HEK293 (cell line): Measurements from ENCODE around the gene HLA-G.

Experiments
- GFI1B ChIP-seq: fragments of 450-650 bp; formaldehyde crosslinking; IDR thresholded peaks from 2 replicates; pipeline ENCODE4 v1.5.1; 2016; ENCODE audit warnings: missing biosample characterization, missing genetic modification characterization
- MEIS1 ChIP-seq: sonication (generic); formaldehyde crosslinking; IDR thresholded peaks from 2 replicates; pipeline ENCODE4 v1.8.1; 2022; ENCODE audit warnings: missing genetic modification reagents, mild to moderate bottlenecking, borderline replicate concordance
- OVOL3 ChIP-seq: fragments of 450-650 bp; formaldehyde crosslinking; IDR thresholded peaks from 2 replicates; pipeline ENCODE4 v1.5.1; 2016; ENCODE audit warnings: missing biosample characterization, missing genetic modification characterization
- PRDM1 ChIP-seq: fragments of 450-650 bp; formaldehyde crosslinking; IDR thresholded peaks from 2 replicates; pipeline ENCODE4; 2016; ENCODE audit warnings: missing biosample characterization, missing genetic modification characterization
- SALL2 ChIP-seq: fragments of 450-650 bp; formaldehyde crosslinking; IDR thresholded peaks from 2 replicates; pipeline ENCODE4 v1.5.0; 2017; ENCODE audit warnings: missing biosample characterization, mild to moderate bottlenecking, missing genetic modification characterization, borderline replicate concordance
- ZBTB17 ChIP-seq: fragments of 450-650 bp; formaldehyde crosslinking; IDR thresholded peaks from 2 replicates; pipeline ENCODE4 v1.5.1; 2016; ENCODE audit warnings: missing biosample characterization, missing genetic modification characterization
- ZFP37 ChIP-seq: fragments of 450-650 bp; formaldehyde crosslinking; IDR thresholded peaks from 2 replicates; pipeline ENCODE4 v1.5.1; 2016; ENCODE audit warnings: missing biosample characterization, missing genetic modification characterization
- ZNF146 ChIP-seq: fragments of 450-650 bp; formaldehyde crosslinking; IDR thresholded peaks from 2 replicates; pipeline ENCODE4 v1.5.1; 2016; ENCODE audit warnings: missing biosample characterization, missing genetic modification characterization
- ZNF175 ChIP-seq: fragments of 450-650 bp; formaldehyde crosslinking; IDR thresholded peaks from 2 replicates; pipeline ENCODE4 v1.5.1; 2016; ENCODE audit warnings: missing biosample characterization, missing genetic modification characterization
- ZNF292 ChIP-seq: fragments of 450-650 bp; formaldehyde crosslinking; IDR thresholded peaks from 2 replicates; pipeline ENCODE4 v1.5.1; 2016; ENCODE audit warnings: low read depth, missing biosample characterization, missing genetic modification characterization, borderline replicate concordance
- ZNF391 ChIP-seq: fragments of 450-650 bp; formaldehyde crosslinking; IDR thresholded peaks from 2 replicates; pipeline ENCODE4 v1.5.1; 2016; ENCODE audit warnings: low read depth, missing biosample characterization, missing genetic modification characterization, borderline replicate concordance
- ZNF416 ChIP-seq: fragments of 450-650 bp; formaldehyde crosslinking; IDR thresholded peaks from 2 replicates; pipeline ENCODE4 v1.5.1; 2016; ENCODE audit warnings: missing biosample characterization, missing genetic modification characterization
- ZNF433 ChIP-seq: fragments of 450-650 bp; formaldehyde crosslinking; IDR thresholded peaks from 2 replicates; pipeline ENCODE4 v1.5.1; 2016; ENCODE audit warnings: missing biosample characterization, missing genetic modification characterization, low read depth
- ZNF473 ChIP-seq: fragments of 450-650 bp; formaldehyde crosslinking; IDR thresholded peaks from 2 replicates; pipeline ENCODE4 v1.5.1; 2017; ENCODE audit warnings: missing biosample characterization, missing genetic modification characterization
- ZNF48 ChIP-seq: fragments of 450-650 bp; formaldehyde crosslinking; IDR thresholded peaks from 2 replicates; pipeline ENCODE4 v1.5.1; 2016; ENCODE audit warnings: missing biosample characterization, missing genetic modification characterization
- ZNF555 ChIP-seq: fragments of 450-650 bp; formaldehyde crosslinking; conservative IDR thresholded peaks from 2 replicates; pipeline ENCODE4 v1.5.1; 2017; ENCODE audit warnings: missing biosample characterization, mild to moderate bottlenecking, missing genetic modification characterization, inconsistent platforms
- ZNF621 ChIP-seq: fragments of 450-650 bp; formaldehyde crosslinking; IDR thresholded peaks from 2 replicates; pipeline ENCODE4 v1.5.1; 2017; ENCODE audit warnings: missing biosample characterization, missing genetic modification characterization
- ZNF629 ChIP-seq: fragments of 450-650 bp; formaldehyde crosslinking; IDR thresholded peaks from 2 replicates; pipeline ENCODE4 v1.5.1; 2017; ENCODE audit warnings: missing biosample characterization, missing genetic modification characterization
- ZNF677 ChIP-seq: fragments of 450-650 bp; IDR thresholded peaks from 2 replicates; pipeline ENCODE4 v1.5.0; 2018; ENCODE audit warnings: missing biosample characterization, mild to moderate bottlenecking, missing genetic modification characterization, moderate library complexity
- ZNF707 ChIP-seq: fragments of 450-650 bp; formaldehyde crosslinking; IDR thresholded peaks from 2 replicates; pipeline ENCODE4 v1.5.1; 2016; ENCODE audit warnings: missing biosample characterization, missing genetic modification characterization
- ZNF76 ChIP-seq: fragments of 450-650 bp; formaldehyde crosslinking; IDR thresholded peaks from 2 replicates; pipeline ENCODE4; 2016; ENCODE audit warnings: low read depth, missing biosample characterization, missing genetic modification characterization, borderline replicate concordance
- TF ChIP-seq, protein P1 (sequence below): fragments of 450-650 bp; formaldehyde crosslinking; IDR thresholded peaks from 2 replicates; pipeline ENCODE4 v1.5.0; 2017; ENCODE audit warnings: missing biosample characterization, missing genetic modification characterization, borderline replicate concordance
- TF ChIP-seq, protein P2 (sequence below): fragments of 450-650 bp; formaldehyde crosslinking; IDR thresholded peaks from 2 replicates; pipeline ENCODE4 v1.5.1; 2017; ENCODE audit warnings: missing biosample characterization, missing genetic modification characterization
- TF ChIP-seq, protein P3 (sequence below): fragments of 450-650 bp; formaldehyde crosslinking; IDR thresholded peaks from 2 replicates; pipeline ENCODE4 v1.5.1; 2016; ENCODE audit warnings: missing biosample characterization, missing genetic modification characterization
- TF ChIP-seq, protein P4 (sequence below): fragments of 450-650 bp; formaldehyde crosslinking; IDR thresholded peaks from 2 replicates; pipeline ENCODE4 v1.5.1; 2016; ENCODE audit warnings: missing biosample characterization, missing genetic modification characterization
- TF ChIP-seq, protein P5 (sequence below): fragments of 450-650 bp; formaldehyde crosslinking; IDR thresholded peaks from 2 replicates; pipeline ENCODE4 v1.5.1; 2016; ENCODE audit warnings: missing biosample characterization, missing genetic modification characterization
- TF ChIP-seq, protein P6 (sequence below): fragments of 450-650 bp; formaldehyde crosslinking; IDR thresholded peaks from 2 replicates; pipeline ENCODE4 v1.5.1; 2016; ENCODE audit warnings: missing biosample characterization, missing genetic modification characterization, borderline replicate concordance
- TF ChIP-seq, protein P7 (sequence below): fragments of 450-650 bp; formaldehyde crosslinking; IDR thresholded peaks from 2 replicates; pipeline ENCODE4 v1.5.1; 2016; ENCODE audit warnings: missing biosample characterization, missing genetic modification characterization

The HLA-G gene

DNA sequence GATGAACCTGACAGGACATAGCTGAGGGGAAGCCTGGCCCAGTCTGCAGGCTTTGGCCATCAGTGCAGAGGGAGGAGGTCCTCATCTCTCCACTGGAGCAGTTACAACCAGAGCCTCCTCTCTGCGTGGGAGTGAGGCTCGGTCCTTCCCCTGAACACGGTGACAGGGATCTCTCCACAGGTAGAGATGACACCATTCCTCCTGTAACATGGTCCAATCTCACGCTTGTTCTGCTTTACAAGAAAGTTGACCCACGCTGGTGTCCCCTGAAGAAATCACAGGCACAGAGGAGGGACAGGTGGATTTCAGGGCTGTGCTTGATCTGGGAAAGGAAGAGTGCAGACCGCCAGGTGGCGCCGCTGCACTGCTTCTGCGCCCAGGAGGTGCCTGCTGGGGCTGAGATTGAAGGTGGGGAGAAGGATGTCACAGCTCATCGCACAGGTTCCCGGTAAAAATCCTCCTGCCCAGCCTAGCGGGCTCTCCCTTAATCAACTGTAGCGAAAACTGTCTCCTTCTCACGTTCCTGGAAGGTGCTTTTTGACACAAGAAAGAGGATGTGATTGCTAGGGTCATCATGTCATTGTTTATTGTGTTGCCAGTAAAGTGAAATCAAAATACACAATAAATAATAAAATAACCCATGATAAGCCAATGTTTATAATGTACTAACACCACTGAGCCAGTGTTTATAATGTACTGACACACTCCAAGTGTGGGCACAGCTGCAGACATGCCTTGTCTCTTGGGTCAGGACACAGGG is 20.4 kb downstream of the HLA-G start (continued):
- TF ChIP-seq, protein P1, sequence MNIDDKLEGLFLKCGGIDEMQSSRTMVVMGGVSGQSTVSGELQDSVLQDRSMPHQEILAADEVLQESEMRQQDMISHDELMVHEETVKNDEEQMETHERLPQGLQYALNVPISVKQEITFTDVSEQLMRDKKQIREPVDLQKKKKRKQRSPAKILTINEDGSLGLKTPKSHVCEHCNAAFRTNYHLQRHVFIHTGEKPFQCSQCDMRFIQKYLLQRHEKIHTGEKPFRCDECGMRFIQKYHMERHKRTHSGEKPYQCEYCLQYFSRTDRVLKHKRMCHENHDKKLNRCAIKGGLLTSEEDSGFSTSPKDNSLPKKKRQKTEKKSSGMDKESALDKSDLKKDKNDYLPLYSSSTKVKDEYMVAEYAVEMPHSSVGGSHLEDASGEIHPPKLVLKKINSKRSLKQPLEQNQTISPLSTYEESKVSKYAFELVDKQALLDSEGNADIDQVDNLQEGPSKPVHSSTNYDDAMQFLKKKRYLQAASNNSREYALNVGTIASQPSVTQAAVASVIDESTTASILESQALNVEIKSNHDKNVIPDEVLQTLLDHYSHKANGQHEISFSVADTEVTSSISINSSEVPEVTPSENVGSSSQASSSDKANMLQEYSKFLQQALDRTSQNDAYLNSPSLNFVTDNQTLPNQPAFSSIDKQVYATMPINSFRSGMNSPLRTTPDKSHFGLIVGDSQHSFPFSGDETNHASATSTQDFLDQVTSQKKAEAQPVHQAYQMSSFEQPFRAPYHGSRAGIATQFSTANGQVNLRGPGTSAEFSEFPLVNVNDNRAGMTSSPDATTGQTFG (tag by site-specific recombination), result no peak
- TF ChIP-seq ZBTB17 (tag by site-specific recombination) (peak; percentile 76), ZNF707 (no peak), OVOL3 (tag by site-specific recombination) (no peak), ZNF76 (tag by site-specific recombination) (no peak), PRDM1 (tag by site-specific recombination) (no peak), ZNF146 (tag by site-specific recombination) (no peak), ZNF473 (tag by site-specific recombination) (no peak), ZNF292 (tag by site-specific recombination) (no peak), ZFP37 (tag by site-specific recombination) (peak; percentile 69), ZNF555 (no peak), ZNF629 (tag by site-specific recombination) (no peak), ZNF175 (tag by site-specific recombination) (no peak), MEIS1 (no peak), ZNF677 (tag by site-specific recombination) (no peak), ZNF416 (tag by site-specific recombination) (no peak), GFI1B (tag by site-specific recombination) (peak; percentile 99), SALL2 (no peak), ZNF433 (tag by site-specific recombination) (no peak), ZNF621 (tag by site-specific recombination) (no peak), ZNF391 (tag by site-specific recombination) (peak; percentile 59; the same call in 1 of the 2 replicates), ZNF48 (no peak)
- TF ChIP-seq, protein P2, sequence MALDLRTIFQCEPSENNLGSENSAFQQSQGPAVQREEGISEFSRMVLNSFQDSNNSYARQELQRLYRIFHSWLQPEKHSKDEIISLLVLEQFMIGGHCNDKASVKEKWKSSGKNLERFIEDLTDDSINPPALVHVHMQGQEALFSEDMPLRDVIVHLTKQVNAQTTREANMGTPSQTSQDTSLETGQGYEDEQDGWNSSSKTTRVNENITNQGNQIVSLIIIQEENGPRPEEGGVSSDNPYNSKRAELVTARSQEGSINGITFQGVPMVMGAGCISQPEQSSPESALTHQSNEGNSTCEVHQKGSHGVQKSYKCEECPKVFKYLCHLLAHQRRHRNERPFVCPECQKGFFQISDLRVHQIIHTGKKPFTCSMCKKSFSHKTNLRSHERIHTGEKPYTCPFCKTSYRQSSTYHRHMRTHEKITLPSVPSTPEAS, result no peak
- TF ChIP-seq, protein P3, sequence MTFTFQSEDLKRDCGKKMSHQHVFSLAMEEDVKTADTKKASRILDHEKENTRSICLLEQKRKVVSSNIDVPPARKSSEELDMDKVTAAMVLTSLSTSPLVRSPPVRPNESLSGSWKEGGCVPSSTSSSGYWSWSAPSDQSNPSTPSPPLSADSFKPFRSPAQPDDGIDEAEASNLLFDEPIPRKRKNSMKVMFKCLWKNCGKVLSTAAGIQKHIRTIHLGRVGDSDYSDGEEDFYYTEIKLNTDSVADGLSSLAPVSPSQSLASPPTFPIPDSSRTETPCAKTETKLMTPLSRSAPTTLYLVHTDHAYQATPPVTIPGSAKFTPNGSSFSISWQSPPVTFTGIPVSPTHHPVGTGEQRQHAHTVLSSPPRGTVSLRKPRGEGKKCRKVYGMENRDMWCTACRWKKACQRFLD (tag by site-specific recombination), result no peak
- TF ChIP-seq, protein P4, sequence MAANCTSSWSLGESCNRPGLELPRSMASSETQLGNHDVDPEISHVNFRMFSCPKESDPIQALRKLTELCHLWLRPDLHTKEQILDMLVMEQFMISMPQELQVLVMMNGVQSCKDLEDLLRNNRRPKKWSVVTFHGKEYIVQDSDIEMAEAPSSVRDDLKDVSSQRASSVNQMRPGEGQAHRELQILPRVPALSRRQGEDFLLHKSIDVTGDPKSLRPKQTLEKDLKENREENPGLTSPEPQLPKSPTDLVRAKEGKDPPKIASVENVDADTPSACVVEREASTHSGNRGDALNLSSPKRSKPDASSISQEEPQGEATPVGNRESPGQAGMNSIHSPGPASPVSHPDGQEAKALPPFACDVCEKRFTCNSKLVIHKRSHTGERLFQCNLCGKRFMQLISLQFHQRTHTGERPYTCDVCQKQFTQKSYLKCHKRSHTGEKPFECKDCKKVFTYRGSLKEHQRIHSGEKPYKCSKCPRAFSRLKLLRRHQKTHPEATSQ (tag by site-specific recombination), result no peak
- TF ChIP-seq, protein P5, sequence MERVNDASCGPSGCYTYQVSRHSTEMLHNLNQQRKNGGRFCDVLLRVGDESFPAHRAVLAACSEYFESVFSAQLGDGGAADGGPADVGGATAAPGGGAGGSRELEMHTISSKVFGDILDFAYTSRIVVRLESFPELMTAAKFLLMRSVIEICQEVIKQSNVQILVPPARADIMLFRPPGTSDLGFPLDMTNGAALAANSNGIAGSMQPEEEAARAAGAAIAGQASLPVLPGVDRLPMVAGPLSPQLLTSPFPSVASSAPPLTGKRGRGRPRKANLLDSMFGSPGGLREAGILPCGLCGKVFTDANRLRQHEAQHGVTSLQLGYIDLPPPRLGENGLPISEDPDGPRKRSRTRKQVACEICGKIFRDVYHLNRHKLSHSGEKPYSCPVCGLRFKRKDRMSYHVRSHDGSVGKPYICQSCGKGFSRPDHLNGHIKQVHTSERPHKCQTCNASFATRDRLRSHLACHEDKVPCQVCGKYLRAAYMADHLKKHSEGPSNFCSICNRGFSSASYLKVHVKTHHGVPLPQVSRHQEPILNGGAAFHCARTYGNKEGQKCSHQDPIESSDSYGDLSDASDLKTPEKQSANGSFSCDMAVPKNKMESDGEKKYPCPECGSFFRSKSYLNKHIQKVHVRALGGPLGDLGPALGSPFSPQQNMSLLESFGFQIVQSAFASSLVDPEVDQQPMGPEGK (tag by site-specific recombination), result no peak
- TF ChIP-seq, protein P6, sequence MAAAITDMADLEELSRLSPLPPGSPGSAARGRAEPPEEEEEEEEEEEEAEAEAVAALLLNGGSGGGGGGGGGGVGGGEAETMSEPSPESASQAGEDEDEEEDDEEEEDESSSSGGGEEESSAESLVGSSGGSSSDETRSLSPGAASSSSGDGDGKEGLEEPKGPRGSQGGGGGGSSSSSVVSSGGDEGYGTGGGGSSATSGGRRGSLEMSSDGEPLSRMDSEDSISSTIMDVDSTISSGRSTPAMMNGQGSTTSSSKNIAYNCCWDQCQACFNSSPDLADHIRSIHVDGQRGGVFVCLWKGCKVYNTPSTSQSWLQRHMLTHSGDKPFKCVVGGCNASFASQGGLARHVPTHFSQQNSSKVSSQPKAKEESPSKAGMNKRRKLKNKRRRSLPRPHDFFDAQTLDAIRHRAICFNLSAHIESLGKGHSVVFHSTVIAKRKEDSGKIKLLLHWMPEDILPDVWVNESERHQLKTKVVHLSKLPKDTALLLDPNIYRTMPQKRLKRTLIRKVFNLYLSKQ (tag by site-specific recombination), result no peak
- TF ChIP-seq, protein P7, sequence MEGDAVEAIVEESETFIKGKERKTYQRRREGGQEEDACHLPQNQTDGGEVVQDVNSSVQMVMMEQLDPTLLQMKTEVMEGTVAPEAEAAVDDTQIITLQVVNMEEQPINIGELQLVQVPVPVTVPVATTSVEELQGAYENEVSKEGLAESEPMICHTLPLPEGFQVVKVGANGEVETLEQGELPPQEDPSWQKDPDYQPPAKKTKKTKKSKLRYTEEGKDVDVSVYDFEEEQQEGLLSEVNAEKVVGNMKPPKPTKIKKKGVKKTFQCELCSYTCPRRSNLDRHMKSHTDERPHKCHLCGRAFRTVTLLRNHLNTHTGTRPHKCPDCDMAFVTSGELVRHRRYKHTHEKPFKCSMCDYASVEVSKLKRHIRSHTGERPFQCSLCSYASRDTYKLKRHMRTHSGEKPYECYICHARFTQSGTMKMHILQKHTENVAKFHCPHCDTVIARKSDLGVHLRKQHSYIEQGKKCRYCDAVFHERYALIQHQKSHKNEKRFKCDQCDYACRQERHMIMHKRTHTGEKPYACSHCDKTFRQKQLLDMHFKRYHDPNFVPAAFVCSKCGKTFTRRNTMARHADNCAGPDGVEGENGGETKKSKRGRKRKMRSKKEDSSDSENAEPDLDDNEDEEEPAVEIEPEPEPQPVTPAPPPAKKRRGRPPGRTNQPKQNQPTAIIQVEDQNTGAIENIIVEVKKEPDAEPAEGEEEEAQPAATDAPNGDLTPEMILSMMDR, result peak; percentile 95
